B cell (primary cell): Measurements from ENCODE around the gene EOGT.

Experiments used
- EZH2 ChIP-seq: IDR thresholded peaks from 2 replicates; pipeline ENCODE4 v1.6.1; 2012; ENCODE audit warnings: borderline replicate concordance, low read depth, mild to moderate bottlenecking, moderate library complexity, low read length; ENCODE audit not compliant: insufficient read depth, poor library complexity, severe bottlenecking
- TF ChIP-seq, protein P1 (sequence below): fragments of 200-600 bp; IDR thresholded peaks from one replicate; pipeline ENCODE4 v1.8.0; 2022; ENCODE audit warnings: antibody characterized with exemption, mild to moderate bottlenecking

DNA sequence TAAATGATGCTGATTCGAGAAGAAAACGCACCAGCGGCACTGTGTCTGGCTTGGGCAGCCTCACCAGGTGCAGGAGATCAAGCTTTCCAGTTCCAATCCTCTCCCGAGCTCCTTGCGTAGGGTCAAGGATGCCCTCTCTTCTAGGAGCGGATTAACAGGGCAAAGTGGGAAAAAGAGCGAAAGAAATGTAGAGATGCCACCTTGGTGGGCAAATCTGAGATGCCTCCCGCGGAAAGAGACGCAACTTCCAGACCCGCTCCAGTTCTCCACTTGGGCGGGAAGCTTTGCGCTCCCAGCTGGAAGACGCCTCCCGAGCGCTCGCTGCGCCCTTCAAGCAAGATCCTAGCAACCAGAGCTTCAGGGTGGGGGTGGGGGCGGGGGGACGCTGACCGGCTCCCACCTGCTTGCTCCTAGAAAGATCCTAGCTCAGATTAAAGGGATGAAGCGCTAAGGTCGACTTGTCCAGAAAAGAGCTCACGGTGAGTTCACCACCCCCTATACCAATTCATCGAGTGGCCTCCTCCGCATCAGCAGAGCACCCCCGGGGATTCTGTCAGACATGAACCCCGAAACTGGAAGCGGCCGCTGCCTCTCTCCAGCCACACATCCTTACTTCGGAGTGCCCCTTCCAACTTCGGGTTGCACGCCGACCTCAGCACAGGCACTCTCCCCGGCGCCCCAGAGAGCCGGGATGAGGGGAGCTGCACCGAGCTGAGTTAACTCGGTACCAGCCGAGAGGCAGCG, 81.9 kb downstream of the EOGT start:
- no peak for TF ChIP-seq EZH2
- TF ChIP-seq, protein P1, sequence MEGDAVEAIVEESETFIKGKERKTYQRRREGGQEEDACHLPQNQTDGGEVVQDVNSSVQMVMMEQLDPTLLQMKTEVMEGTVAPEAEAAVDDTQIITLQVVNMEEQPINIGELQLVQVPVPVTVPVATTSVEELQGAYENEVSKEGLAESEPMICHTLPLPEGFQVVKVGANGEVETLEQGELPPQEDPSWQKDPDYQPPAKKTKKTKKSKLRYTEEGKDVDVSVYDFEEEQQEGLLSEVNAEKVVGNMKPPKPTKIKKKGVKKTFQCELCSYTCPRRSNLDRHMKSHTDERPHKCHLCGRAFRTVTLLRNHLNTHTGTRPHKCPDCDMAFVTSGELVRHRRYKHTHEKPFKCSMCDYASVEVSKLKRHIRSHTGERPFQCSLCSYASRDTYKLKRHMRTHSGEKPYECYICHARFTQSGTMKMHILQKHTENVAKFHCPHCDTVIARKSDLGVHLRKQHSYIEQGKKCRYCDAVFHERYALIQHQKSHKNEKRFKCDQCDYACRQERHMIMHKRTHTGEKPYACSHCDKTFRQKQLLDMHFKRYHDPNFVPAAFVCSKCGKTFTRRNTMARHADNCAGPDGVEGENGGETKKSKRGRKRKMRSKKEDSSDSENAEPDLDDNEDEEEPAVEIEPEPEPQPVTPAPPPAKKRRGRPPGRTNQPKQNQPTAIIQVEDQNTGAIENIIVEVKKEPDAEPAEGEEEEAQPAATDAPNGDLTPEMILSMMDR, result no peak
